GM12878 (cell line): ENCODE data around the gene ROBO1. TPM values are rescaled to one million over a fixed set of nuclear protein-coding genes. Genes with fewer than 3 reads are reported as not detected.

Source experiments
- ATAC-seq: fragments of 200-7000 bp; cut with Tn5 transposase; 3 replicates; pipeline ENCODE4 v1.9.1; 2020; ENCODE audit warnings: mild to moderate bottlenecking, moderate library complexity
- BruUV-seq: library from RNA; stranded (reverse); fragments of 400-500 nt; replicated peaks from 2 replicates; lab custom pipeline; 2021; lab: Mats Ljungman, UMichigan
- CTCF ChIA-PET: fragments of 300-600 bp; sonication (Branson Sonifier 250); formaldehyde crosslinking; extraction: SDS; loops from one replicate; lab custom pipeline; 2021; ENCODE audit warnings: inconsistent platforms; lab: Yijun Ruan, JAX
- POLR2A ChIA-PET: fragments of 350-600 bp; formaldehyde crosslinking; extraction: SDS; loops from one replicate; lab custom pipeline; 2021; ENCODE audit warnings: inconsistent platforms; lab: Charles Lee
- RAD21 ChIA-PET: fragments of 300-600 bp; sonication (Branson Sonifier 250); formaldehyde crosslinking; loops from one replicate; lab custom pipeline; 2023; ENCODE audit warnings: antibody characterized with exemption; ENCODE audit not compliant: unreplicated experiment; lab: Charles Lee
- SMC1A ChIA-PET: fragments of 300-600 bp; sonication (Branson Sonifier 250); formaldehyde crosslinking; loops from one replicate; lab custom pipeline; 2023; ENCODE audit not compliant: unreplicated experiment, uncharacterized antibody; lab: Charles Lee
- DNase-seq: peaks from one replicate; pipeline ENCODE4 v3.0.0-alpha.2; 2011; ENCODE audit warnings: low read depth, low spot score
- FAIRE-seq: peaks from 3 replicates; lab custom pipeline; 2011; peaks lifted over from hg19 to GRCh38; lab: Jason Lieb, UNC
- H2AFZ ChIP-seq: 2 replicates; pipeline ENCODE4 v1.6.0; 2011; ENCODE audit warnings: low read depth, low read length, control low read depth; ENCODE audit not compliant: control insufficient read depth
- H3K27ac ChIP-seq: 2 replicates; pipeline ENCODE4 v1.5.1; 2011; ENCODE audit warnings: control low read depth; ENCODE audit not compliant: control insufficient read depth, insufficient read depth
- H3K27me3 ChIP-seq, 2 experiments: replicated peaks in 1 of 2; 2 replicates each; pipeline versions ENCODE4 v1.6.0 to v1.6.1; 2011; ENCODE audit warnings: low read length in 1 of 2; ENCODE audit not compliant: control insufficient read depth in 2 of 2, insufficient read depth in 2 of 2
- H3K36me3 ChIP-seq, 2 experiments: 2 replicates each; pipeline ENCODE4 v1.5.1; 2011; ENCODE audit warnings: low read length in 1 of 2; ENCODE audit not compliant: control insufficient read depth in 2 of 2, insufficient read depth in 2 of 2
- H3K4me1 ChIP-seq: 2 replicates; pipeline ENCODE4 v1.6.1; 2011; ENCODE audit warnings: mild to moderate bottlenecking, low read length, moderate library complexity, mixed read lengths; ENCODE audit not compliant: control insufficient read depth, insufficient read depth
- H3K4me2 ChIP-seq: 2 replicates; pipeline ENCODE4 v1.6.0; 2011; ENCODE audit warnings: control low read depth; ENCODE audit not compliant: control insufficient read depth, insufficient read depth
- H3K4me3 ChIP-seq: fragments of 200-600 bp; sonication (generic); 2 replicates; pipeline ENCODE4 v1.5.1; 2016
- H3K79me2 ChIP-seq: 2 replicates; pipeline ENCODE4 v1.6.0; 2011; ENCODE audit warnings: low read length; ENCODE audit not compliant: control insufficient read depth, insufficient read depth
- H3K9ac ChIP-seq: 2 replicates; pipeline ENCODE4 v1.8.0; 2011; ENCODE audit warnings: low read length, control low read depth, mixed read lengths; ENCODE audit not compliant: control insufficient read depth, insufficient read depth
- H3K9me3 ChIP-seq: replicated peaks from 3 replicates; pipeline ENCODE4 v1.5.1; 2011; ENCODE audit warnings: mild to moderate bottlenecking, low read length; ENCODE audit not compliant: control insufficient read depth, insufficient read depth
- H4K20me1 ChIP-seq: 2 replicates; pipeline ENCODE4 v1.6.0; 2011; ENCODE audit not compliant: control insufficient read depth, insufficient read depth
- CHD1 ChIP-seq: IDR thresholded peaks from 2 replicates; pipeline ENCODE4 v1.6.1; 2012; ENCODE audit warnings: low read depth, low read length, improper control_type of control experiment
- RFX5 ChIP-seq: IDR thresholded peaks from 2 replicates; pipeline ENCODE4 v1.6.1; 2011; ENCODE audit warnings: low read depth, low read length, improper control_type of control experiment
- YY1 ChIP-seq: IDR thresholded peaks from 2 replicates; pipeline ENCODE4 v1.6.1; 2011; ENCODE audit warnings: low read depth, mild to moderate bottlenecking, low read length
- ZNF207 ChIP-seq: fragments of 450-650 bp; IDR thresholded peaks from 2 replicates; pipeline ENCODE4 v1.6.1; 2014; ENCODE audit warnings: antibody characterized with exemption, mild to moderate bottlenecking, borderline replicate concordance
- ZNF384 ChIP-seq: IDR thresholded peaks from 2 replicates; pipeline ENCODE4 v1.6.1; 2012; ENCODE audit warnings: low read depth, mild to moderate bottlenecking, low read length, improper control_type of control experiment, borderline replicate concordance
- WGBS: methylation state at CpG from one replicate; pipeline ENCODE4 v1.1.6; 2016; ENCODE audit warnings: low lambda C conversion rate; ENCODE audit not compliant: insufficient replicate concordance, insufficient coverage; ENCODE audit errors: missing lambda C conversion rate; 5-methylcytosine and 5-hydroxymethylcytosine counted together
- in situ Hi-C: fragments of 300-500 bp; cut with MboI; formaldehyde crosslinking; loops from 9 replicates; pipeline ENCODE4 v1.14.3; 2018; ENCODE audit warnings: mixed read lengths
- intact Hi-C: fragments of 100-400 bp; cut with micrococcal nuclease; formaldehyde crosslinking; loops from one replicate; pipeline ENCODE4 v1.14.2; 2022; ENCODE audit not compliant: unreplicated experiment
- polyA plus RNA-seq, 11 experiments: library from polyadenylated mRNA; depleted of rRNA in 4 of 11; unstranded in 6 of 11; stranded (reverse) in 5 of 11; fragments of >200 nt; fragmentation: Nextera tagmentation in 4 of 11; fragmentation: Illumina TruSeq in 1 of 11; extraction: Ambion mirVana in 4 of 11; extraction: Trizol in 1 of 11; gene quantifications; 1 replicate in 1 of 11; 2 replicates in 10 of 11; pipeline versions ENCODE4 v1.2.1 to v1.2.3, GENCODE V29; 2011 to 2016; ENCODE audit warnings: inconsistent platforms in 2 of 11, missing spikeins in 2 of 11, low read depth in 1 of 11
- total RNA-seq, 4 experiments: library from RNA; depleted of rRNA in 3 of 4; stranded (reverse); fragments of >200 nt in 3 of 4; fragmentation: Illumina TruSeq in 1 of 4; extraction: Trizol in 1 of 4; gene quantifications; 2 replicates each; pipeline versions ENCODE4 v1.2.1 to v1.2.3, GENCODE V29; 2013 to 2021
- TF ChIP-seq, protein P1 (sequence below): fragments of 450-650 bp; formaldehyde crosslinking; IDR thresholded peaks from 2 replicates; pipeline ENCODE4 v1.5.0; 2022; ENCODE audit warnings: mild to moderate bottlenecking, missing genetic modification characterization

Gene ROBO1
- total and polyA plus RNA-seq, 10 of the 15 experiments (the other 5 are each of a cell fraction or from before 2014, with no cell fraction given): 0.29 to 46.5 (median 1.2) TPM

- BruUV-seq: no TSS peak
- TF ChIP-seq, protein P1, sequence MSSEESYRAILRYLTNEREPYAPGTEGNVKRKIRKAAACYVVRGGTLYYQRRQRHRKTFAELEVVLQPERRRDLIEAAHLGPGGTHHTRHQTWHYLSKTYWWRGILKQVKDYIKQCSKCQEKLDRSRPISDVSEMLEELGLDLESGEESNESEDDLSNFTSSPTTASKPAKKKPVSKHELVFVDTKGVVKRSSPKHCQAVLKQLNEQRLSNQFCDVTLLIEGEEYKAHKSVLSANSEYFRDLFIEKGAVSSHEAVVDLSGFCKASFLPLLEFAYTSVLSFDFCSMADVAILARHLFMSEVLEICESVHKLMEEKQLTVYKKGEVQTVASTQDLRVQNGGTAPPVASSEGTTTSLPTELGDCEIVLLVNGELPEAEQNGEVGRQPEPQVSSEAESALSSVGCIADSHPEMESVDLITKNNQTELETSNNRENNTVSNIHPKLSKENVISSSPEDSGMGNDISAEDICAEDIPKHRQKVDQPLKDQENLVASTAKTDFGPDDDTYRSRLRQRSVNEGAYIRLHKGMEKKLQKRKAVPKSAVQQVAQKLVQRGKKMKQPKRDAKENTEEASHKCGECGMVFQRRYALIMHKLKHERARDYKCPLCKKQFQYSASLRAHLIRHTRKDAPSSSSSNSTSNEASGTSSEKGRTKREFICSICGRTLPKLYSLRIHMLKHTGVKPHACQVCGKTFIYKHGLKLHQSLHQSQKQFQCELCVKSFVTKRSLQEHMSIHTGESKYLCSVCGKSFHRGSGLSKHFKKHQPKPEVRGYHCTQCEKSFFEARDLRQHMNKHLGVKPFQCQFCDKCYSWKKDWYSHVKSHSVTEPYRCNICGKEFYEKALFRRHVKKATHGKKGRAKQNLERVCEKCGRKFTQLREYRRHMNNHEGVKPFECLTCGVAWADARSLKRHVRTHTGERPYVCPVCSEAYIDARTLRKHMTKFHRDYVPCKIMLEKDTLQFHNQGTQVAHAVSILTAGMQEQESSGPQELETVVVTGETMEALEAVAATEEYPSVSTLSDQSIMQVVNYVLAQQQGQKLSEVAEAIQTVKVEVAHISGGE (CRISPR knock-in tag): no peak
- TF ChIP-seq CHD1: no peak
- no peak for TF ChIP-seq ZNF384
- TF ChIP-seq ZNF207: no peak
- TF ChIP-seq YY1: no peak
- no peak for TF ChIP-seq RFX5
- ATAC-seq (no peak), FAIRE-seq (no peak), DNase-seq (no peak)
- Histone ChIP-seq H3K27me3 (no peaks in the 10 kb centered on the region), H3K9ac (no peak overlapping the region), H3K9me3 (no peaks in the 10 kb centered on the region; the same call in 2 of the 3 replicates), H3K27ac (no peak overlapping the region), H2AFZ (no peak overlapping the region), H3K4me3 (no peak overlapping the region), H3K4me1 (no peaks in the 10 kb centered on the region), H4K20me1 (no peaks in the 10 kb centered on the region), H3K4me2 (no peak overlapping the region), H3K79me2 (no peaks in the 10 kb centered on the region), H3K36me3 (no peaks in the 10 kb centered on the region)
- ChIA-PET POLR2A (no interaction called here), RAD21 (interaction anchor here (0.8 to 3.8 kb wide), 14 partner anchors 14 to 246 kb away, joined by 3 to 19 read pairs (median 5); no protein-coding TSS in a partner anchor), SMC1A (interaction anchor here (1.0 to 4.7 kb wide), 22 partner anchors 8 to 133 kb away, joined by 3 to 29 read pairs (median 5); no protein-coding TSS in a partner anchor), CTCF (interaction anchor here (1.0 to 2.3 kb wide), 7 partner anchors 12 to 218 kb away, joined by 3 to 6 read pairs (median 3); no protein-coding TSS in a partner anchor)
- in situ Hi-C loops: no loop called here
- intact Hi-C loops: no loop called here
- 59% methylated on average over 6 of the region's 7 CpGs for WGBS
These were observed 793.5 kb downstream of the ROBO1 start for GRCh38 chr3:78974181-78974790.
